GM12878 (cell line): Measurements from ENCODE around the gene BRWD1. TPM values are rescaled to one million over a fixed set of nuclear protein-coding genes. Genes with fewer than 3 reads are reported as not detected.

Experiments used
- ATF7 ChIP-seq: fragments of 450-650 bp; IDR thresholded peaks from 2 replicates; pipeline ENCODE4 v1.6.1; 2016; ENCODE audit warnings: low read depth, mild to moderate bottlenecking
- CEBPB ChIP-seq, 2 experiments: fragments of 150-350 bp in 1 of 2; IDR thresholded peaks; 2 replicates each; pipeline ENCODE4 v1.6.1; 2012 to 2014; ENCODE audit warnings: low read depth in 2 of 2, low read length in 2 of 2, borderline replicate concordance in 1 of 2, inconsistent platforms in 1 of 2
- CHD1 ChIP-seq: IDR thresholded peaks from 2 replicates; pipeline ENCODE4 v1.6.1; 2012; ENCODE audit warnings: low read depth, low read length, improper control_type of control experiment
- CREB1 ChIP-seq: IDR thresholded peaks from 2 replicates; pipeline ENCODE4 v1.6.1; 2012; ENCODE audit warnings: low read depth, mild to moderate bottlenecking, inconsistent platforms
- CUX1 ChIP-seq: IDR thresholded peaks from 2 replicates; pipeline ENCODE4 v1.6.1; 2012; ENCODE audit warnings: improper control_type of control experiment, low read depth, low read length; ENCODE audit not compliant: insufficient replicate concordance
- HDAC6 ChIP-seq: fragments of 200-600 bp; sonication (generic); IDR thresholded peaks from one replicate; pipeline ENCODE4 v1.8.0; 2017; ENCODE audit warnings: antibody characterized with exemption; ENCODE audit not compliant: unreplicated experiment
- MTA3 ChIP-seq: IDR thresholded peaks from 2 replicates; pipeline ENCODE4 v1.6.1; 2012; ENCODE audit warnings: low read length, inconsistent platforms, borderline replicate concordance
- NFYB ChIP-seq: IDR thresholded peaks from 2 replicates; pipeline ENCODE4 v1.6.1; 2011; ENCODE audit warnings: low read depth, mild to moderate bottlenecking, low read length, improper control_type of control experiment, moderate library complexity; ENCODE audit not compliant: insufficient read depth
- NR2F1 ChIP-seq: fragments of 450-650 bp; conservative IDR thresholded peaks from 2 replicates; pipeline ENCODE4 v1.6.1; 2017; ENCODE audit warnings: mild to moderate bottlenecking
- PML ChIP-seq: IDR thresholded peaks from 2 replicates; pipeline ENCODE4 v1.6.1; 2012; ENCODE audit warnings: low read length, inconsistent platforms
- ZNF217 ChIP-seq: fragments of 450-650 bp; IDR thresholded peaks from 2 replicates; pipeline ENCODE4 v1.6.1; 2017; ENCODE audit warnings: antibody characterized with exemption, mild to moderate bottlenecking
- polyA plus RNA-seq, 11 experiments: library from polyadenylated mRNA; depleted of rRNA in 4 of 11; unstranded in 6 of 11; stranded (reverse) in 5 of 11; fragments of >200 nt; fragmentation: Nextera tagmentation in 4 of 11; fragmentation: Illumina TruSeq in 1 of 11; extraction: Ambion mirVana in 4 of 11; extraction: Trizol in 1 of 11; gene quantifications; 1 replicate in 1 of 11; 2 replicates in 10 of 11; pipeline versions ENCODE4 v1.2.1 to v1.2.3, GENCODE V29; 2011 to 2016; ENCODE audit warnings: inconsistent platforms in 2 of 11, missing spikeins in 2 of 11, low read depth in 1 of 11
- total RNA-seq, 4 experiments: library from RNA; depleted of rRNA in 3 of 4; stranded (reverse); fragments of >200 nt in 3 of 4; fragmentation: Illumina TruSeq in 1 of 4; extraction: Trizol in 1 of 4; gene quantifications; 2 replicates each; pipeline versions ENCODE4 v1.2.1 to v1.2.3, GENCODE V29; 2013 to 2021
- TF ChIP-seq, protein P1 (sequence below): fragments of 450-650 bp; IDR thresholded peaks from 2 replicates; pipeline ENCODE4 v1.6.1; 2017; ENCODE audit warnings: mild to moderate bottlenecking, moderate library complexity

Gene BRWD1
- total and polyA plus RNA-seq, 10 of the 15 experiments (the other 5 are each of a cell fraction or from before 2014, with no cell fraction given) = 3.1 to 19.0 (median 13.5) TPM

DNA sequence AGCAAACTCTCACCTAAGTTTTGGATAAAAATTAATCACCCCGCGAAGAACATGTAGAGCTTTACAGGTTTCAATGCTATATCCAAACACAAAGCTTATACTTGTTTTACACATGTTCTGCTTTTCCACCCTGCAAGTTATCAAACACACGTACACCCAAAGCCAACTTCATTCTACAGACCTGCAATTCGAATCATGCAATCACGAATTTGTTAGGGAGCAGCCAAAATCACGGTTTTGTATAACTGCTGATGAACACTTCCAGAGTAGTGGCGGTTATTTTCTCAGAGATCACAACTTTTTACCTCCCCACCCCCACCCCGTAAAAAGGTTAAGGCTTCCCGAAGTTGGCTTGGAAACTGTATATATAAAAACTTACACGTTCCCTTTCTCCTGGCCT lies 34.1 kb upstream of the BRWD1 start (continued):
- TF ChIP-seq, protein P1, sequence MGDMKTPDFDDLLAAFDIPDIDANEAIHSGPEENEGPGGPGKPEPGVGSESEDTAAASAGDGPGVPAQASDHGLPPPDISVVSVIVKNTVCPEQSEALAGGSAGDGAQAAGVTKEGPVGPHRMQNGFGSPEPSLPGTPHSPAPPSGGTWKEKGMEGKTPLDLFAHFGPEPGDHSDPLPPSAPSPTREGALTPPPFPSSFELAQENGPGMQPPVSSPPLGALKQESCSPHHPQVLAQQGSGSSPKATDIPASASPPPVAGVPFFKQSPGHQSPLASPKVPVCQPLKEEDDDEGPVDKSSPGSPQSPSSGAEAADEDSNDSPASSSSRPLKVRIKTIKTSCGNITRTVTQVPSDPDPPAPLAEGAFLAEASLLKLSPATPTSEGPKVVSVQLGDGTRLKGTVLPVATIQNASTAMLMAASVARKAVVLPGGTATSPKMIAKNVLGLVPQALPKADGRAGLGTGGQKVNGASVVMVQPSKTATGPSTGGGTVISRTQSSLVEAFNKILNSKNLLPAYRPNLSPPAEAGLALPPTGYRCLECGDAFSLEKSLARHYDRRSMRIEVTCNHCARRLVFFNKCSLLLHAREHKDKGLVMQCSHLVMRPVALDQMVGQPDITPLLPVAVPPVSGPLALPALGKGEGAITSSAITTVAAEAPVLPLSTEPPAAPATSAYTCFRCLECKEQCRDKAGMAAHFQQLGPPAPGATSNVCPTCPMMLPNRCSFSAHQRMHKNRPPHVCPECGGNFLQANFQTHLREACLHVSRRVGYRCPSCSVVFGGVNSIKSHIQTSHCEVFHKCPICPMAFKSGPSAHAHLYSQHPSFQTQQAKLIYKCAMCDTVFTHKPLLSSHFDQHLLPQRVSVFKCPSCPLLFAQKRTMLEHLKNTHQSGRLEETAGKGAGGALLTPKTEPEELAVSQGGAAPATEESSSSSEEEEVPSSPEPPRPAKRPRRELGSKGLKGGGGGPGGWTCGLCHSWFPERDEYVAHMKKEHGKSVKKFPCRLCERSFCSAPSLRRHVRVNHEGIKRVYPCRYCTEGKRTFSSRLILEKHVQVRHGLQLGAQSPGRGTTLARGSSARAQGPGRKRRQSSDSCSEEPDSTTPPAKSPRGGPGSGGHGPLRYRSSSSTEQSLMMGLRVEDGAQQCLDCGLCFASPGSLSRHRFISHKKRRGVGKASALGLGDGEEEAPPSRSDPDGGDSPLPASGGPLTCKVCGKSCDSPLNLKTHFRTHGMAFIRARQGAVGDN = no peak
- TF ChIP-seq CEBPB (IDR thresholded peaks at IDR 0.05; ENCODE audit: borderline replicate concordance in 1 of 2, low read depth in 2 of 2, low read length in 2 of 2) (no peak), NFYB (no peak), CUX1 (no peak), CREB1 (no peak), CHD1 (no peak), HDAC6 (no peak), ATF7 (no peak), ZNF217 (no peak), PML (no peak), NR2F1 (no peak), MTA3 (no peak)
